ENCODE measurements around the gene ANXA6.

The ANXA6 gene

GRCh38 chr5:151071848-151072629, 85.5 kb downstream of the ANXA6 start:
- no peak for TF ChIP-seq CTCF (conservative IDR thresholded peaks at IDR 0.05; ENCODE audit: control insufficient read depth, insufficient read depth, low read depth, low read length)
- DNase-seq (ENCODE audit: low read depth) = no peak
- no peak overlapping the region for H3K4me3 ChIP-seq (ENCODE audit: control insufficient read depth, low read depth, low read length)

GRCh38 chr5:151071021-151071420, 86.6 kb downstream of the ANXA6 start:
- DNase-seq (ENCODE audit: low read depth) = no peak
- no peak for TF ChIP-seq CTCF (conservative IDR thresholded peaks at IDR 0.05; ENCODE audit: control insufficient read depth, insufficient read depth, low read depth, low read length)
- no peak overlapping the region for H3K4me3 ChIP-seq (ENCODE audit: control insufficient read depth, low read depth, low read length)

GRCh38 chr5:151070449-151070848, 87.1 kb downstream of the ANXA6 start:
- DNase-seq (ENCODE audit: low read depth) = no peak
- no peak for TF ChIP-seq CTCF (conservative IDR thresholded peaks at IDR 0.05; ENCODE audit: control insufficient read depth, insufficient read depth, low read depth, low read length)
- no peak overlapping the region for H3K4me3 ChIP-seq (ENCODE audit: control insufficient read depth, low read depth, low read length)

GRCh38 chr5:151068433-151069197, 89.0 kb downstream of the ANXA6 start:
- DNase-seq (ENCODE audit: low read depth) = no peak

GRCh38 chr5:151067632-151068432, 89.7 kb downstream of the ANXA6 start:
- no peak for TF ChIP-seq CTCF (conservative IDR thresholded peaks at IDR 0.05; ENCODE audit: control insufficient read depth, insufficient read depth, low read depth, low read length)
- DNase-seq (ENCODE audit: low read depth) = peak; percentile 26

More at GRCh38 chr5:151068433-151069197, 89.0 kb downstream of the ANXA6 start:
- no peak overlapping the region for H3K4me3 ChIP-seq (ENCODE audit: control insufficient read depth, low read depth, low read length)
- no peak for TF ChIP-seq CTCF (conservative IDR thresholded peaks at IDR 0.05; ENCODE audit: control insufficient read depth, insufficient read depth, low read depth, low read length)

GRCh38 chr5:151066920-151067319, 90.7 kb downstream of the ANXA6 start:
- no peak overlapping the region for H3K4me3 ChIP-seq (ENCODE audit: control insufficient read depth, low read depth, low read length)
- TF ChIP-seq CTCF (conservative IDR thresholded peaks at IDR 0.05; ENCODE audit: control insufficient read depth, insufficient read depth, low read depth, low read length) = no peak
- no peak for DNase-seq (ENCODE audit: low read depth)

More at GRCh38 chr5:151067632-151068432, 89.7 kb downstream of the ANXA6 start:
- H3K4me3 ChIP-seq (ENCODE audit: control insufficient read depth, low read depth, low read length) = no peak overlapping the region
